Pulmonary artery endothelial cell (primary cell): Measurements from ENCODE around the gene EML1. TPM values are rescaled to one million over a fixed set of nuclear protein-coding genes. Genes with fewer than 3 reads are reported as not detected.

Source experiments
- DNase-seq: peaks from one replicate; pipeline ENCODE4 v3.0.0-alpha.2; 2011; ENCODE audit warnings: low read depth, low spot score
- total RNA-seq: library from RNA; depleted of rRNA; stranded (reverse); fragments of >200 nt; gene quantifications from 2 replicates; pipeline ENCODE4 v1.2.3, GENCODE V29; 2014

Gene EML1
- total RNA-seq, 1 donor from 2014 or later = 71.6 TPM

DNA sequence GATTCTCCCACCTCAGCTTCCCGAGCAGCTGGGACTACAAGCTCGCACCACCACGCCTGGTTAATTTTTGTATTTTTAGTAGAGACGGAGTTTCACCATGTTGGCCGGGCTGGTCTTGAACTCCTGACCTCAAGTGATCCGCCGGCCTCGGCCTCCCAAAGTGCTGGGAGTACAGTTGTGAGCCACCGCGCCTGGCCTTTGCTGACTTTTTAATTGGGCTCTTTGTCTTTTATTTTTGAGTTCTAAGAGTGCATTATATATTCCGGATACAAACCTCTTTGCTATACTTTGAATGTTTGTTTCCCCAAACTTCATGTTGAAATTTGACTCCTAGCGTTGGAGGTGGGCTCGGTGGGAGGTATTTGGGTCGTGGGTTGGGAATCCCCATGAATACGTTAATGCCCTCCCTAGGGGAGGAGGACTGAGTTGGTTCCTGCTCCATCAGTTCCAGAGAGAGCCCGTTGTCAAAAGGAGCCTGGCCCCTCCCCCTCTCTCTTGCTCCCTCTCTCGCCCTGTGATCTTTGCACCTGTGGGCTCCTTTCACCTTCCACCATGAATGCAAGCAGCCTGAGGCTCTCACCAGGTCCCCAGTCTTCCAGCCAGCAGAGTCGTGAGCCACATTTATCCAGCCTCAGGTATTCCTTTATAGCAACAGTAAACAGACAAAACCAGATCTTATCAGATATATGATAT is 168.8 kb downstream of the EML1 start:
- no peak for DNase-seq

DNA sequence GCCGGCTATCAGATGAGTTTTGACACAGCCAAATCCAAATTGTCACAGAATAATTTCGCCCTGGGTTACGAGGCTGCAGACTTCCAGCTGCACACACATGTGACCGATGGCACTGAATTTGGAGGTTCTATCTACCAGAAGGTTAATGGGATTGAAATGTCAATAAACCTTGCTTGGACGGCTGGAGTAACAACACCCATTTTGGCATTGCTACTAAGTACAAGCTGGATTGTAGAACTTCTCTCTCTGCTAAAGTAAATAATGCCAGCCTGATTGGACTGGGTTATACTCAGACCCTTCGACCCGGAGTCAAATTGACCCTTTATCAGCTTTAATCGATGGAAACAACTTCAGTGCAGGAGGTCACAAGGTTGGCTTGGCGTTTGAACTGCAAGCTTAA is 171.8 kb downstream of the EML1 start:
- no peak for DNase-seq

DNA sequence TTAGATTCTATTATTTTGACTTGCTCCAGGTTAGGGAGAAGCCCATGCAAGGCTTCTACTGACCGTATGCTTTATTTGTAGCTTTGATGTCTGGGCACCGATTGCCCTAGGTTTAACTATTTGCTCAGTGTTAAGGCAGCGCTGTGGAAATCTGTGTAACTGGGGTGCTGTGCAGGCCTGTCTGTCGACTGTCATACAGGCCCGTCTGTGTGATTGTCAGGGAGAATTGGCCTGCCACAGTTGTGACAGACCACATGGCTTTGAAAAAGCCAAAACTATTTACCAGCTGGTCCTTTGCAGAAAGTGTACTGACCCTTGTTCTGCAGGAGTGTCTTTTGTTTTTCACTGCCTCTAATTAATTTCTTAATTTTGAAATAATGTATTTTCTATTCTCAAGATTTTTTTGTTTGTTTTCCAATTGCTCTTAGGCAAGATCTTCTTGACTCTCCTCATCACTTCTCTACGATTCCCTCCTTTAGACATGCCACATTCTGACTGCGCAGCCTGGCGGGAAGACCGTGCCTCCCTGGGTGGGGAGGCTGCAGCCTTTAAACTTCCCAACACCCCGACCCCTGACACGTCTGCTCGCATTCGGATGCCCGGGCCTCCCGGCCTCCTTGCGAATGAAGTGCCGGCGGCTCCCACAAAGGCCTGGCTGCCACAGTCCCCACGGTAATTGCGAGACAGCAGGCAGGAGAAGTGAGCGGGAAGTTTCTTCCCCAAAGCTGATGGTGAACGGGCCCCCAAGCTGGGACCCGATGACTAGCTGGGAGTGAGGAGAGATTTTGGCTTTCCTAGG is 173.0 kb downstream of the EML1 start:
- no peak for DNase-seq

DNA sequence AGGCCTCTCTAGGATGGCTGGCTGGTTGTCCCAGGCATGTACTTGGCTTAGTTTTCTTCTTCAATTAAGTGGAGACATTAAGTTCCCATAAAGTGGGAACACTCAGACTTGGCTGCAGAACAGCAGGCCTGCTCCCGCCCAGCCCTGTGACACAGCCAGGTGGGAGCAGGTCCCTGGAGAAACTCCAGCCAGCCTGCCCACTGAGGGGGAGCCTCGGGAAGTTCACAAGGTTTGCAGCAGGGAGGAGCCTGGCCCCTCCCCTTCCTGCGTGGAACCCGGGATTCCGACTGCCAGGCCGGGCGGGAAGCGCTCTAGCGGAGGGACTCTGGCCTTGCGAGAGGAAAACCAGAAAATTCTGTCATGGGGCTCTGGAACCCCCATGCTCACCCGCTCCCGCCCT is 173.7 kb downstream of the EML1 start:
- no peak for DNase-seq

DNA sequence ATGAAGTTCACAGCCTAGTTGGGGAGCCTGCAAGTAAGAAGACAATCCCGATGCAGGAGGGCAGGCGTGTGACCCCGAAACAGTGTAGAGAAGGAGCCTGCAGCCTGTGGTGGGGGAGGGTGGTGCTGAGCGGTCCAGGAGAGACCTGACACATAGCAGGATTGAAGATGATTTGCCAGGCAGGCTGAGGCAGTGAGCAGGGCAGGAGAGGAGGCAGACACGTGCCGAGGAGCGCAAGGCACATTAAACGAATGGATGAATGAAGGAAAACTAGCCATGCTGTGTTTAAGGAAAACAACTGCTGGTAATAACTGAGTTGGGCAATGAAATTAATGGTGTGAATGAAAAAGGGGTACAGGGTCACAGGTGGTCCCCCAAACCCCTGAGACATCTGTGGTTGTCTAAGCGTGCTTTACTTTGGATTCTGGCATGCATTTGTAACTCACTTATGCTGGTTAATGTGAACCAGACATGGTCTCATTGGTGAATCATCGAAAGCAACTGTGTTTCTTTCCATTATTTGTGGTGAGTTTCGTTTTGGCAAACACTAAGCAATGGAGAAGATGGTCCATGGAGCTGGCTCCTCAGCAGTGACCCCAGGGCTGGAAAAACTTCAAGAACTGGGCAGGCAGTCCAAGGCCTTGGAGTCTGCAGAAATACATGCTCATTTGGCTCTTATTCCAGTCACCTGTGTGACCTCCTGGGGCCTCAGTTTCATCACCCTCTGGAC is 175.1 kb downstream of the EML1 start:
- no peak for DNase-seq

DNA sequence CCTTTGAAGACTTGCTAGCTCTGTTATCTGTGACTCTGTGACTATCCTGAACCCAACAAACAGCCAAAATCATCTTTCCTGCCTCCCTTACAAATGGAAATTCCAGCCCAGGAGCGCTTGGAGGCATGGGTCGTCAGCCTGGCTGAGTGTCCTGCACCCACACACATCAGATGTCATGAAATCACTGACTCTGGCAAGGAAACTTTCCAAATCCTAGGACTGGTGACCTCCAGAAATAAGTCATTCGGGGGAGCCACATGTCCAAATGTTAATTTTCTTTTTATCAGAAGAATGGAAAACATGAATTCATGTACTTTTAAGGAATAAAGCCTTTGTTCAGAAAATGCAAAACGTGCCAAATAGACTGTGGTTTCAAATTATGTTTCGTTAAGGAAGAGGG is 175.7 kb downstream of the EML1 start:
- no peak for DNase-seq

DNA sequence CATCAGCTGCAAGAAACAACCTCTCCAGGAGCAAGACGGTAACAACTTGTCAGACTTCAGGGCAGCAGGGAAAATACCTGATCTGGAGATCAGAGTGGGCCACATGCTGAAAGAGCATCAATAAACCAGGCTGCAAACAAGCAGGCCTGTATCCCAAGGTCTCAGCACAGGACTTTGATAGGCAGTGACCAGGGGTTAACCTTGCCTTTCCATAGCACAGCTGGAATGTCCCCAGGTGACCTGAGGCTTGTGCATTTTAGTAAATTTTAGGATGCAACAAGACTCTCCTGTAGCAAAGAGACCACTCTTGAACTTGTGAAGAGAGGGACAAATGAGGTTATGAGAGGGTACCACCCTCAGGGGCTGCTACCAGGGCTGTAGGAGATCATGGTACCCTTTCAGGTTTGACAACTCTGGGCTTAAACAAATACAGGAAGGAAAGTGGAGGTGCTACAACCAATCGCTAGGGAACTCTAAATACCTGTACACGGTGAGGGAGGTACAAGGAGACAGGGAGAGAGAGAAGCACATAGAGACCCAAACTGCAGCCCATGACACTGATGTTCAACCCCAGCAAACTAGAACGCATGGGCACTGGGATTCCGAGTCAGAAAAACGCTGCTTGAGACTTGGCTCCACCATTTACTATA is 176.6 kb downstream of the EML1 start:
- DNase-seq = no peak

DNA sequence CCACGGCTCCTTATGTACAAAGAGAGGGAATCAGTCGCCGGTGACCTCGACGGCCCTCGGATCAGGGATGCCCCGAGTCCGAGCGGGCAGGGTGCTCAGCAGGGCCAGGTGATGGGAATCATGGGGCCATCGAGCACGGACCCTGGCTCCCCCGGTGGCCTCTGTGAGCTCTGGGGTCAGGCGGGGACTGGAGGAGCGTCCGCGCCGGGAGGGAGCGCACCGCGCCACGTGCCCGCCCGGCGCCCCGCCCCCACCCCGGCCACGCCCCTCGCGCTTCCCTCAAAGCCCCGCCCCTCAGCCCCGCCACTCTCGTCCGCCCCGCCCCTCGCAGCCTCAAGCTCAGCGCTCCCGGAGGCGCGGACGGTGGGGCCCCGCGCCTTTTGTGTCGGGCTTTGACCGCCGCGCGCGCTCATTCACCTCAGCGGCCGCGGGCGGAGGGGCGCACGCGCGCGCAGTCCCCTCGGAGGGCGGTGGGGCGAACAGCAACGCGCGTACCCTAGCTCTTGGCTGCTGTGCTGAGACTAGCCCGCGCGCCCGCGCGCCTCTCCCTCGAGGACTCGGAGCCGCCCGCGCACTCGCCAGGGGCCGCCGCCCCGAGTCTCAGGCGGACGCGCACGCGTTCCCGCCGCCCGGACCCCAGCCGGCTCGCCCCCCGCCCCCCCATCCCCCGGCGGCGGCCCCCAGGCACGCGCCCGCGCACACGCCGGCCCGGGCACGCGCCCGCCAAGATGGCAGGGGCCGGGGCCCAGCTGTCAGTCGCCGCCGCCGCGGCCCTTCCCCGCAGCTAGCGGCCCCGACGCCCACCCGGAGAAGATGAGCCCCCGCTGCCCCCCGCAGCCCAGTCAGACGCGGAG is 178.1 kb downstream of the EML1 start:
- peak; percentile 47 for DNase-seq

DNA sequence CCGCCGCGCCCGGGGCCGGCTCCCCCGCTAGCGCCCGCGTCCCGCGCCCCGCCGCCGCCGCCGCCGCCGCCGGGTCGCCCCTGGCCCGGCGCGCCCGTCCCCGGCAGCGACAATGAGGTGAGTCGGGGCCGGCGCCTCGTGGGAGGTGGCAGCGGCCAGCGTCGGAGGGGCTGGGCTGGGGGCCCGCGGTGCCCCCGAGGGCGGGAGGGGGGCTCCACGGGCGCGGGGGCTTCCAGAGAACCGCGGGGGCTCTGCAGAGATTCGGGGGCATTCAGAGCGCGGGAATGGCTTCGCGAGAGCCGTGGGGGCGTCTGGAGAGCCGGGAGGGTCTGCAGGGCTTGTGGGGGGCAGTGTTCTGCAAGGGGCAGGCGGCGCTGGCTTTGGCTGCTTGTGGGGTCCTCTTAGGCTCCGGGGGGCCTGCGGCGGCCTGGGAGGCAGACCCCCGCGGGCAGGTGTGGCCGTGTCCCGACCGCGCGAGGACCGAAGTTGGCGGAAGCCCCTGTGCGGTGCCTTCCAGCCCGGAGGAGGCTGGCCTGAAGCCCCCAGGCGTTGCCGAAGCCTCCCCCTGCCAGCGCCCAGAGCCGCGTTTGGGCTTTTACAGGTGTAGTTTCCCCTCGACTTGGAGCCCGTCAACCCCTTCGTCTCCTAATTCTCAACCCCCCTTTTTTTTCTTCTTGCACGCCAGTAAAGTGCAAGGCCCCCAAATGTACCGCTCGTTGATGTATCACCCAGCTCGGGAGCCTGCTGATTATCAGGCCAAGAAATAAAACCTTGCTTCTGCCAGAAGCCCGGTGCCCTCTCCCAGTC is 178.9 kb downstream of the EML1 start:
- no peak for DNase-seq

DNA sequence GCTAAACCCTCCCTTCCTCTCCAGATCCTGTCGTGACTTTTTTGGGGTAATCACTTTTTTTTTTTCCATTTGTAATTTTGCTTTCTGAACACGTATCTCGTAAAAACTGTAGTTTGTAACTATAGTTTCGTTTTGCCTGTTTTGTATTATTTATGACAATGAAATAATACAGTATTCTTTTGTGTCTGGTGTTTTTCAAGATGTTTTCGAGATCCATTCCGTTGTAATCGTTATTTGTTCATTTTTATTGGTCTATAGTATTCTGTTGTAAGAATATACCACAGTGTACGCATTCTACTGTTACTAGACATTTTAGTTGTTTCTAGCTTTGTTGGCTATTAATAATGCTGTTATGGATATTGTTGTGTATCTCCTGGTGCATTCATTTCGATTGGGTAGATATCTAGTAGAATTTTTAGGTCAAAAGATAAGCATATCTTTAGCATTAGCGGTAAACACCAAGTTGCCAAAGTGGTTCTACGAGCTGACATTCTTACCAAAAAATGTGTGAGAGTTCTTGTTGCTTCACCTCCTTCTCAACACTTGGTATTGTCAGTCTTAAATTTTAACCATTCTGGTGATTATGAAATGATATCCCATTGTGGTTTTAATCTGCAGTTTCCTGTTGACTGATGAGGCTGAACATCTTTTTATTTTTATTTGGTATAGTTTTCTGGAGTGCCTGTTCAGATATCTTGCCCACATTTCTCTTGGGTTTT is 179.7 kb downstream of the EML1 start:
- no peak for DNase-seq

DNA sequence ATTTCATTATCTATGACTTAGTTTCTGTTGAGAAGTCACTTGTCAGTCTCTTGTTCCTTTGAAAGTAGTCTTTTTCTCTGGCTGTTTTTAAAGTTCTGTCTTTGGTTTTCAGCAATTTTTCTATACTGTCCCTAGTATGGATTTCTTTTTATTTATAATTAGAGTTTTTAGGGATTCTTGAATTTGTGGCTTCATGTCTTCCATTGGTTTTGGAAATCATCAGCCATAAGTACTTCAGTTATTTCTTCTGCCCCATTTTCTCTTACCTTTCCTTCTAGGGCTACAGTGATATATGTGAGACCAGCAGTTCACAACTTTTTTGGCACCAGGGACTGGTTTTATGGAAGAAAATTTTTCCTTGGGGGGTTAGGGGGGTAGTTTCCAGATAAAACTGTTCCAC is 182.0 kb downstream of the EML1 start:
- DNase-seq = no peak

DNA sequence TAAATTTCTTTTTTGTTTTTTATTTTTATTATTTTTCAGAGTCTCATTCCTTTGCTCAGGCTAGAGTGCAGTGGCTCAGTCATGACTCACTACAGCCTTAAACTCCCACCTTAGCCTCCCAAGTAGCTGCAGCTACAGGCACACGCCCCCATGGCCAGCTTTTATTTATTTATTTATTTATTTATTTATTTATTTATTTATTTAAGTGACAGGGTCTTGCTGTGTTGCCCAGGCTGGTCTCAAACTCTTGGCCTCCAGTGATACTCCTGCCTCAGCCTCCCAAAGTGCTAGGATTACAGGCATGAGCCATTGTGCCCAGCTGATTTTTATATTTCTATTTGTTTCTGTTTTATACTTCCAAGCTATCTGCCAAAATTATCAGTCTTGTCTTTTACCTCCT is 182.8 kb downstream of the EML1 start:
- DNase-seq = no peak

DNA sequence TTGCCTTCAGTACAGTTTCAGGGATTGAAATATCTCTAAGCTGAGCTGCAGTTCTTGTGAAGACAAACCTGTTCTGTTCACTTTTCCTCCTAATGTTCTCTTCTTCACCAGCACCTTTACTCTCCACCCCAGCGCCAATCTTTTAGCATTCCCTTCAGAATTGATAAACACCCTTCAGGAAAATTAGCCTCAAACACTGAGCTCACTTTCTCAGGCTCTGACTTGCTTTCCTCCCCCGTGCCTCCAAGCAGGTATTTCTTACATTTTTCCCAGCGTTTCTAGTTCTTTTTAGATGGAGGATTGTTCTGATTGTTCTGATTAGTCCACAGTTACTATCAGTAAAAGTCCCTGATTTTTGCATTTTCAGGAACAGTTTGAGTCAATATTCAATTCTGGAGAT is 183.5 kb downstream of the EML1 start:
- no peak for DNase-seq

DNA sequence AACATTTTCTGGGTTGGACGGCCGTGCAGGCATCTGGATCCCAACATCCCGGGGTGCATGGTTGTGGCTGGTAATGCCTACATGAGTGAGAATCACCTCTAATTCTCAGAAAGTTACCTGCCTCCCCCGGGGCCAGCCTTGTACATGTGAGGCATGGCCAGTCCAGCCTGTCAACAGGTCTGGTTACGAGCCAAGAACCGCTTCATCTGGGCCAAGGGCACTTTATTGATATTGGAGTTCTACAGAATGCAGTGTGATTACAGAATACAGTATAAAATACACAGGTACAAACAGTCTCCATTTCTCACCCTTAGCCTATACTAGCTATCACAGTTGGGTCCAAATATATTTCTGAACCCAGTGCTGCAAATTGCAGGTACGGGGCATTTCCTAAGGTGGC is 187.1 kb downstream of the EML1 start:
- no peak for DNase-seq

DNA sequence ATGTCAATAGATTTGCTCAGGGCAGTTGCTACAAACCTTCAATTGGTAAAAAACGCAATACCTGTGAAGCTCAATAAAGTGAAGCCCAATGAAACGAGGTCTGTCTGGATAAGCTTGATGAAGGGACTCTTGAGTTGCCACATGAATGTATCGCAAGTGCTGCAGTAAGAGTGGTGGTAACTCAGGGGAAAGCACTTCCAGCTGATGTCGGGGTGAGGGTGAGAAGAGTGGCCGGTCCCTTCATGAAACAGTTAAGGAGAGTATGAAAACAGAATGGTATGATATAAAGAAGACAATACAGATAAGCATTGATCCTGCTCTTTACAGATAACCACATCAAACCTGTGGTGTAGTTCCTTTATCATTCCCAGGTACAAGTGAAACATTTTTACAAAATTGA is 188.6 kb downstream of the EML1 start:
- no peak for DNase-seq

DNA sequence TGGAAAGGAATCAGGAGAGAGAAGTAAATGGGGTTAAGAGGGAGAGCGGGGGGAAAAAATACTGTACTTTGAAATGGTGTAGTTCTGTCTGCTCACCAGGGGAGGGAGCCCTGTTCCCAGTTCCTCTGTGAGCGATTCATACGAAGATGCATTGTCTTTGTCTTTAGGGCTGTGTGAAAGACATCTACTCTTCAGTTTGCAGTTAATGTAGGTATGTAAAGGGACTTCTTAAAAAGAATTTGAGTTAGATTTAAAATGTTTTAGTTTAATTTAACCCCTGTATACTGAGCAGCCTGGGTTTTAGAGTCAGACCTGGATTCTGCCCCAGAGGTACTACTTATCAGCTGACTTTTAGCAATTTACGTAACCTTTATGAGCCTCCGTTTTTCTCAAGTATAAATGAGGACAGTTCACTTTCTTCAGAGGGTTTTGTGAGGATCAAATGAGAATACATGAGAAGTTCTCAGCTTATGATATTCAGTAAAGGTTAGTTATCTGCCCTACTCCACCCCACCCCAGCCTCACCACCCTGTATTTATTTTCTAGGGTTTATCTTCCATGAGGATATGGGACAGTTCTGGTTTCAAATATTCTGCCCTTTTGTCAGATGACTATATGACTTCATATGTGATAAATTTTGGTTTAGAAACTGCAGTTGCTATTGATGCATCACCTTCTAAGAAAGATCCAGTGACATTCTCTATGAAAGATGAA is 189.5 kb downstream of the EML1 start:
- DNase-seq = no peak

DNA sequence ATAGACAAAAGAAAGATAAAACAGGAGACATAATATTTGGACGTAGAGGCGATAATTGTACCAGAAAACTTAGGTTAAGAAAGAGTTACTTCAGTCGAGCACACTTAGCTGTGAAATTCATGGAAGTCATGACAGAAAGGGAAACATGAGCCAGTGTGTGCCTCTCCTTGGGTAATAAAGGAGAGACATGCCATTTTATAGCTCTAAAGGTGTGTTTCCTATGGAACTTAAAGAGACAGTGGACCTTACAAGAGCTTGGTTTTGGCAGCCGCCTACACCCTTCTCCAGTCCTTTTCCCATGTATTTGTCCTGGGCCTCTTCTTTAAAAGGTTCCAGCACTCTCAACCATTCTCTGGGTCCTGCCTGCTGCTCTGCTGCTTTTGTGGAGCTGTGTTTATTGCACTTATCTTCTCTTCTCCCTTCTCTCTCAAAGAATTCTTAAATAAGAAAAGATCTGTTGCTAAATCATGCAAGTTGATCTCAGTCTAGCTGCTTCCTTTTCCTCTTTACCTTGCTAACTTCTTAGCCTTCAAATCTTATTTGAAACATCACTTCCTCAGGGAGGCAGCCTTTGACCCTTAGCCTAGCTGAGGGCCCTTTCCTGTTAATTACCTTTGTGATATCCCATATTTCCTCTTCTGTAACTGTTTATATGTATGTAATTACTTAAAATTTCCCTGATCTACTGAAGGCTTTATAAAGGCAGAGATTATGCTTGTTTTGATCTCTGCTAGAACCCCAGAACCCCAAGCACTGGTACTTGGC is 190.2 kb downstream of the EML1 start:
- no peak for DNase-seq

DNA sequence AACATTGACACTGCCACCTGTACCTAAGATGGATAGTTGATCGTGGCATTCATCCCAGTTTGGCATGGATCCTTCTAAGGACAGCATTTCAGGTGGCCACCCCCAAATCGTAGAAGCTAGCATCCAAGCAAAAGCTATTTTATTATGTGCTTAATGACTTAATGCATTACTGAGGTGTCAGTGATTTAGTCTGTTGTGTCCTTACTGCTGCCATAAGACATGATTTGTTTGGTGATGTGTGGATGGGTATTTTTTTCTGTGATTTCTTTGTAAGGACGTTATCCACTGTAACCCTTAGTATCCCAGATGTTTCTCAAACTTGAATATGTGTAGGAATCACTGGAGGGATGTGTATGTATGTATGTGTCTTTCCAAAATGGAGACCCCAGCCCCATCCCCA is 190.8 kb downstream of the EML1 start:
- no peak for DNase-seq
